GM12878 (cell line): ENCODE results near the gene EHBP1. TPM values are rescaled to one million over a fixed set of nuclear protein-coding genes. Genes with fewer than 3 reads are reported as not detected.
A peak's percentile ranks its signal among the peaks of the same experiment; 100 is the strongest.

ENCODE experiments used
- ASH2L ChIP-seq: fragments of 300-600, 200-600 bp; sonication (generic); IDR thresholded peaks from 2 replicates; pipeline ENCODE4 v1.6.1; 2017; ENCODE audit warnings: low read depth, mild to moderate bottlenecking, borderline replicate concordance
- GATAD2B ChIP-seq: fragments of 450-650 bp; conservative IDR thresholded peaks from 2 replicates; pipeline ENCODE4 v1.6.1; 2017; ENCODE audit warnings: low read depth, mild to moderate bottlenecking, moderate library complexity
- MYB ChIP-seq: fragments of 150-350 bp; IDR thresholded peaks from 2 replicates; pipeline ENCODE4 v1.6.1; 2014; ENCODE audit warnings: mild to moderate bottlenecking, low read depth, low read length, borderline replicate concordance
- NFYB ChIP-seq: IDR thresholded peaks from 2 replicates; pipeline ENCODE4 v1.6.1; 2011; ENCODE audit warnings: low read depth, mild to moderate bottlenecking, low read length, improper control_type of control experiment, moderate library complexity; ENCODE audit not compliant: insufficient read depth
- PML ChIP-seq: IDR thresholded peaks from 2 replicates; pipeline ENCODE4 v1.6.1; 2012; ENCODE audit warnings: low read length, inconsistent platforms
- POLR2A ChIP-seq: IDR thresholded peaks from 2 replicates; pipeline ENCODE4 v1.6.1; 2011; ENCODE audit warnings: low read depth, mild to moderate bottlenecking, low read length
- RELA ChIP-seq: fragments of 450-650 bp; IDR thresholded peaks from 2 replicates; pipeline ENCODE4 v1.8.0; 2014; ENCODE audit warnings: borderline replicate concordance; ENCODE audit not compliant: partially characterized antibody
- SMAD5 ChIP-seq: IDR thresholded peaks from 2 replicates; pipeline ENCODE4 v1.6.1; 2016; ENCODE audit warnings: antibody characterized with exemption, low read depth
- SREBF1 ChIP-seq: IDR thresholded peaks from 2 replicates; pipeline ENCODE4 v1.6.1; 2012; ENCODE audit warnings: mild to moderate bottlenecking, low read length
- SREBF2 ChIP-seq: IDR thresholded peaks from 2 replicates; pipeline ENCODE4 v1.6.1; 2012; ENCODE audit warnings: mild to moderate bottlenecking, low read length
- TAF1 ChIP-seq: IDR thresholded peaks from 2 replicates; pipeline ENCODE4 v1.6.1; 2011; ENCODE audit warnings: mild to moderate bottlenecking, low read depth, low read length, borderline replicate concordance
- TCF7 ChIP-seq: IDR thresholded peaks from 2 replicates; pipeline ENCODE4 v1.6.1; 2014; ENCODE audit warnings: antibody characterized with exemption, borderline replicate concordance
- polyA plus RNA-seq, 11 experiments: library from polyadenylated mRNA; depleted of rRNA in 4 of 11; unstranded in 6 of 11; stranded (reverse) in 5 of 11; fragments of >200 nt; fragmentation: Nextera tagmentation in 4 of 11; fragmentation: Illumina TruSeq in 1 of 11; extraction: Ambion mirVana in 4 of 11; extraction: Trizol in 1 of 11; gene quantifications; 1 replicate in 1 of 11; 2 replicates in 10 of 11; pipeline versions ENCODE4 v1.2.1 to v1.2.3, GENCODE V29; 2011 to 2016; ENCODE audit warnings: inconsistent platforms in 2 of 11, missing spikeins in 2 of 11, low read depth in 1 of 11
- total RNA-seq, 4 experiments: library from RNA; depleted of rRNA in 3 of 4; stranded (reverse); fragments of >200 nt in 3 of 4; fragmentation: Illumina TruSeq in 1 of 4; extraction: Trizol in 1 of 4; gene quantifications; 2 replicates each; pipeline versions ENCODE4 v1.2.1 to v1.2.3, GENCODE V29; 2013 to 2021
- TF ChIP-seq, protein P1 (sequence below): IDR thresholded peaks from 2 replicates; pipeline ENCODE4 v1.6.1; 2012; ENCODE audit warnings: mild to moderate bottlenecking, low read depth, low read length
- TF ChIP-seq, protein P2 (sequence below): fragments of 450-650 bp; IDR thresholded peaks from 2 replicates; pipeline ENCODE4 v1.6.1; 2014; ENCODE audit warnings: mild to moderate bottlenecking
- TF ChIP-seq, protein P3 (sequence below): fragments of 450-650 bp; IDR thresholded peaks from 2 replicates; pipeline ENCODE4 v1.6.1; 2016; ENCODE audit warnings: mild to moderate bottlenecking
- TF ChIP-seq, protein P4 (sequence below): IDR thresholded peaks from 2 replicates; pipeline ENCODE4 v1.6.1; 2011; ENCODE audit warnings: mild to moderate bottlenecking, low read depth, low read length, moderate library complexity; ENCODE audit not compliant: insufficient replicate concordance
- TF ChIP-seq, protein P5 (sequence below): IDR thresholded peaks from 2 replicates; pipeline ENCODE4 v1.6.1; 2012; ENCODE audit warnings: low read length, inconsistent platforms

EHBP1 gene
- total and polyA plus RNA-seq, 10 of the 15 experiments (the other 5 are each of a cell fraction or from before 2014, with no cell fraction given) = 5.7 to 26.1 (median 13.6) TPM

DNA sequence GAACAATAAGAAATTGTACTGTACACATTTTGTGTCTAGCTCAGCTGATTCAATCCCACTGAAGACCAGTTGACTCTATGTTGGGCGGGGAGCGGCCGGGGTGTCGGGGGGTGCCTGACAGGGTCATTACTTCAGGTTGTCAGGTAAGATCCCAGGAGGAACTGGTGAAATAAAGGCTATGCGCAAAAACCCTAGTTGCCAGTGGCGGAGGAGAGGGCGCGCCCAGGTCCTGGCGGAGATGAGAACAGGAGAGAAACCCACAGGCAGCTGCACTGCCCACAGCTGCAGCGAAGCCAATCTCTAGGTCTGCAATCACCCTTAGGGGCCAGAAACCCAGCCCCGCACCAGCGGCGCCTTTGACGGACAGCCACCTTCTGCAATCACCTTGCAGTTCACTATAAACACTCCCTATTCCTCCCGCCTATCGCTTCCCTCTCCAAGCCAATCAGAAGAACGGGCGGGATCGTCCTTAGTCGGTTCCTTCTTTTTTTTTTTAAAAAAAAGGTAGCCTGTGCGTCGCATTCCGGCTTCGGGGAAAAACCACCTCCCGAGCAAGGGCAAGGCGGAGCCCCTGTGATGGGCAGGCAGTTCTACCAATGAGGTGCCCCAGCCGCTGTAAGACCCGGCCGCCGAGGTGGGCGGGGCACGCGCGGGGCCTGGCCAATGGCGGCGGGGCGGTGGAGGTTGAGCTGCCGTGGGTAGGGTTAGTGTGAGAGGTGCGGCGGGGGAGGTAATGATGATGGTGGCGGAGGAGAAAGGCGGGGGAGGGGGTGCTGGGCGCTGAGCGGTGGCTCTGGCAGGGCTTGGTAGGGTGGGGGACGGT, at the start of gene EHBP1 (continued):
- TF ChIP-seq, protein P1, sequence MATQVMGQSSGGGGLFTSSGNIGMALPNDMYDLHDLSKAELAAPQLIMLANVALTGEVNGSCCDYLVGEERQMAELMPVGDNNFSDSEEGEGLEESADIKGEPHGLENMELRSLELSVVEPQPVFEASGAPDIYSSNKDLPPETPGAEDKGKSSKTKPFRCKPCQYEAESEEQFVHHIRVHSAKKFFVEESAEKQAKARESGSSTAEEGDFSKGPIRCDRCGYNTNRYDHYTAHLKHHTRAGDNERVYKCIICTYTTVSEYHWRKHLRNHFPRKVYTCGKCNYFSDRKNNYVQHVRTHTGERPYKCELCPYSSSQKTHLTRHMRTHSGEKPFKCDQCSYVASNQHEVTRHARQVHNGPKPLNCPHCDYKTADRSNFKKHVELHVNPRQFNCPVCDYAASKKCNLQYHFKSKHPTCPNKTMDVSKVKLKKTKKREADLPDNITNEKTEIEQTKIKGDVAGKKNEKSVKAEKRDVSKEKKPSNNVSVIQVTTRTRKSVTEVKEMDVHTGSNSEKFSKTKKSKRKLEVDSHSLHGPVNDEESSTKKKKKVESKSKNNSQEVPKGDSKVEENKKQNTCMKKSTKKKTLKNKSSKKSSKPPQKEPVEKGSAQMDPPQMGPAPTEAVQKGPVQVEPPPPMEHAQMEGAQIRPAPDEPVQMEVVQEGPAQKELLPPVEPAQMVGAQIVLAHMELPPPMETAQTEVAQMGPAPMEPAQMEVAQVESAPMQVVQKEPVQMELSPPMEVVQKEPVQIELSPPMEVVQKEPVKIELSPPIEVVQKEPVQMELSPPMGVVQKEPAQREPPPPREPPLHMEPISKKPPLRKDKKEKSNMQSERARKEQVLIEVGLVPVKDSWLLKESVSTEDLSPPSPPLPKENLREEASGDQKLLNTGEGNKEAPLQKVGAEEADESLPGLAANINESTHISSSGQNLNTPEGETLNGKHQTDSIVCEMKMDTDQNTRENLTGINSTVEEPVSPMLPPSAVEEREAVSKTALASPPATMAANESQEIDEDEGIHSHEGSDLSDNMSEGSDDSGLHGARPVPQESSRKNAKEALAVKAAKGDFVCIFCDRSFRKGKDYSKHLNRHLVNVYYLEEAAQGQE = no peak
- TF ChIP-seq GATAD2B (no peak), SMAD5 (0 out of 2 replicates have a peak, but pooled peaks have one; percentile 19), SREBF2 (no peak), NFYB (peak; percentile 90), RELA (no peak), TCF7 (no peak), TAF1 (peak; percentile 65; the same call in 1 of the 2 replicates), POLR2A (peak; percentile 84), ASH2L (0 out of 2 replicates have a peak, but pooled peaks have one; percentile 24), PML (no peak), SREBF1 (no peak), MYB (no peak)
- TF ChIP-seq, protein P2, sequence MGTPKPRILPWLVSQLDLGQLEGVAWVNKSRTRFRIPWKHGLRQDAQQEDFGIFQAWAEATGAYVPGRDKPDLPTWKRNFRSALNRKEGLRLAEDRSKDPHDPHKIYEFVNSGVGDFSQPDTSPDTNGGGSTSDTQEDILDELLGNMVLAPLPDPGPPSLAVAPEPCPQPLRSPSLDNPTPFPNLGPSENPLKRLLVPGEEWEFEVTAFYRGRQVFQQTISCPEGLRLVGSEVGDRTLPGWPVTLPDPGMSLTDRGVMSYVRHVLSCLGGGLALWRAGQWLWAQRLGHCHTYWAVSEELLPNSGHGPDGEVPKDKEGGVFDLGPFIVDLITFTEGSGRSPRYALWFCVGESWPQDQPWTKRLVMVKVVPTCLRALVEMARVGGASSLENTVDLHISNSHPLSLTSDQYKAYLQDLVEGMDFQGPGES = peak; percentile 93
- TF ChIP-seq, protein P3, sequence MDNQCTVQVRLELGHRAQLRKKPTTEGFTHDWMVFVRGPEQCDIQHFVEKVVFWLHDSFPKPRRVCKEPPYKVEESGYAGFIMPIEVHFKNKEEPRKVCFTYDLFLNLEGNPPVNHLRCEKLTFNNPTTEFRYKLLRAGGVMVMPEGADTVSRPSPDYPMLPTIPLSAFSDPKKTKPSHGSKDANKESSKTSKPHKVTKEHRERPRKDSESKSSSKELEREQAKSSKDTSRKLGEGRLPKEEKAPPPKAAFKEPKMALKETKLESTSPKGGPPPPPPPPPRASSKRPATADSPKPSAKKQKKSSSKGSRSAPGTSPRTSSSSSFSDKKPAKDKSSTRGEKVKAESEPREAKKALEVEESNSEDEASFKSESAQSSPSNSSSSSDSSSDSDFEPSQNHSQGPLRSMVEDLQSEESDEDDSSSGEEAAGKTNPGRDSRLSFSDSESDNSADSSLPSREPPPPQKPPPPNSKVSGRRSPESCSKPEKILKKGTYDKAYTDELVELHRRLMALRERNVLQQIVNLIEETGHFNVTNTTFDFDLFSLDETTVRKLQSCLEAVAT = peak; percentile 93
- TF ChIP-seq, protein P4, sequence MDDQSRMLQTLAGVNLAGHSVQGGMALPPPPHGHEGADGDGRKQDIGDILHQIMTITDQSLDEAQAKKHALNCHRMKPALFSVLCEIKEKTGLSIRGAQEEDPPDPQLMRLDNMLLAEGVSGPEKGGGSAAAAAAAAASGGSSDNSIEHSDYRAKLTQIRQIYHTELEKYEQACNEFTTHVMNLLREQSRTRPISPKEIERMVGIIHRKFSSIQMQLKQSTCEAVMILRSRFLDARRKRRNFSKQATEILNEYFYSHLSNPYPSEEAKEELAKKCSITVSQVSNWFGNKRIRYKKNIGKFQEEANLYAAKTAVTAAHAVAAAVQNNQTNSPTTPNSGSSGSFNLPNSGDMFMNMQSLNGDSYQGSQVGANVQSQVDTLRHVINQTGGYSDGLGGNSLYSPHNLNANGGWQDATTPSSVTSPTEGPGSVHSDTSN = peak; percentile 92
- TF ChIP-seq, protein P5, sequence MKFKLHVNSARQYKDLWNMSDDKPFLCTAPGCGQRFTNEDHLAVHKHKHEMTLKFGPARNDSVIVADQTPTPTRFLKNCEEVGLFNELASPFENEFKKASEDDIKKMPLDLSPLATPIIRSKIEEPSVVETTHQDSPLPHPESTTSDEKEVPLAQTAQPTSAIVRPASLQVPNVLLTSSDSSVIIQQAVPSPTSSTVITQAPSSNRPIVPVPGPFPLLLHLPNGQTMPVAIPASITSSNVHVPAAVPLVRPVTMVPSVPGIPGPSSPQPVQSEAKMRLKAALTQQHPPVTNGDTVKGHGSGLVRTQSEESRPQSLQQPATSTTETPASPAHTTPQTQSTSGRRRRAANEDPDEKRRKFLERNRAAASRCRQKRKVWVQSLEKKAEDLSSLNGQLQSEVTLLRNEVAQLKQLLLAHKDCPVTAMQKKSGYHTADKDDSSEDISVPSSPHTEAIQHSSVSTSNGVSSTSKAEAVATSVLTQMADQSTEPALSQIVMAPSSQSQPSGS = no peak
